Activated naive CD8-positive, alpha-beta T cell treated with anti-CD3 and anti-CD28 coated beads, Interleukin-2, amount 10 ng/mL, durations not matched to agents 7 days and 5 days (primary cell): ENCODE results near the gene AGBL4. TPM values are rescaled to one million over a fixed set of nuclear protein-coding genes. Genes with fewer than 3 reads are reported as not detected.

Experiments used
- ATAC-seq: fragments of 150-1000 bp; cut with Tn5 transposase; one replicate; pipeline ENCODE4 v1.10.0; 2021; ENCODE audit warnings: low read depth, moderate library complexity
- POLR2A ChIA-PET: fragments of 350-600 bp; sonication (Branson Sonifier 250); formaldehyde crosslinking; loops from one replicate; lab custom pipeline; 2021; ENCODE audit warnings: antibody characterized with exemption; lab: Charles Lee
- DNase-seq: peaks from one replicate; pipeline ENCODE4 v3.0.0; 2021
- H3K27ac Mint-ChIP-seq: one replicate; pipeline ENCODE4 v1.8.0; 2022; ENCODE audit warnings: mild to moderate bottlenecking, mixed read lengths
- H3K27me3 Mint-ChIP-seq: one replicate; pipeline ENCODE4 v1.8.0; 2022; ENCODE audit warnings: mild to moderate bottlenecking, moderate library complexity, mixed read lengths
- H3K36me3 Mint-ChIP-seq: one replicate; pipeline ENCODE4 v1.8.0; 2021; ENCODE audit warnings: mild to moderate bottlenecking, mixed read lengths
- H3K4me1 Mint-ChIP-seq: one replicate; pipeline ENCODE4 v1.8.0; 2021; ENCODE audit warnings: mixed read lengths
- H3K4me3 Mint-ChIP-seq: one replicate; pipeline ENCODE4 v1.8.0; 2022; ENCODE audit warnings: mild to moderate bottlenecking, moderate library complexity, mixed read lengths
- H3K9me3 Mint-ChIP-seq: one replicate; pipeline ENCODE4 v1.8.0; 2021; ENCODE audit warnings: mixed read lengths
- total RNA-seq, 2 experiments: library from RNA; stranded (reverse); gene quantifications; one replicate each; pipeline ENCODE4 v1.2.3, GENCODE V29; 2021

Gene AGBL4
- total RNA-seq, 2 experiments from 2014 or later, result not detected

- Mint-ChIP-seq H3K4me1 (no peaks in the 10 kb centered on the region), H3K27me3 (peaks cover 17% of the 10 kb centered on the region), H3K9me3 (no peaks in the 10 kb centered on the region), H3K27ac (no peak overlapping the region), H3K4me3 (no peak overlapping the region), H3K36me3 (no peaks in the 10 kb centered on the region)
- POLR2A ChIA-PET, result no interaction called here
- ATAC-seq, result no peak
- DNase-seq, result no peak
Observed at GRCh38 chr1:48558366-48558765, 1465.4 kb downstream of the AGBL4 start.

- H3K4me1 Mint-ChIP-seq, result no peaks in the 10 kb centered on the region
- no peak for ATAC-seq
- H3K27me3 Mint-ChIP-seq, result peaks cover 14% of the 10 kb centered on the region
- no peak for DNase-seq
- H3K4me3 Mint-ChIP-seq, result no peak overlapping the region
- POLR2A ChIA-PET, result no interaction called here
- H3K27ac Mint-ChIP-seq, result no peak overlapping the region
- no peaks in the 10 kb centered on the region for H3K36me3 Mint-ChIP-seq
- H3K9me3 Mint-ChIP-seq, result no peaks in the 10 kb centered on the region
Observed at GRCh38 chr1:48556186-48556850, 1467.4 kb downstream of the AGBL4 start.

- H3K27ac Mint-ChIP-seq, result no peak overlapping the region
- no peak overlapping the region for H3K4me3 Mint-ChIP-seq
- POLR2A ChIA-PET, result no interaction called here
- H3K36me3 Mint-ChIP-seq, result no peaks in the 10 kb centered on the region
- peaks cover 6% of the 10 kb centered on the region for H3K27me3 Mint-ChIP-seq
- DNase-seq (no peak), ATAC-seq (no peak)
- no peaks in the 10 kb centered on the region for H3K9me3 Mint-ChIP-seq
- H3K4me1 Mint-ChIP-seq, result no peaks in the 10 kb centered on the region
Observed at GRCh38 chr1:48555271-48555670, 1468.5 kb downstream of the AGBL4 start.

DNA sequence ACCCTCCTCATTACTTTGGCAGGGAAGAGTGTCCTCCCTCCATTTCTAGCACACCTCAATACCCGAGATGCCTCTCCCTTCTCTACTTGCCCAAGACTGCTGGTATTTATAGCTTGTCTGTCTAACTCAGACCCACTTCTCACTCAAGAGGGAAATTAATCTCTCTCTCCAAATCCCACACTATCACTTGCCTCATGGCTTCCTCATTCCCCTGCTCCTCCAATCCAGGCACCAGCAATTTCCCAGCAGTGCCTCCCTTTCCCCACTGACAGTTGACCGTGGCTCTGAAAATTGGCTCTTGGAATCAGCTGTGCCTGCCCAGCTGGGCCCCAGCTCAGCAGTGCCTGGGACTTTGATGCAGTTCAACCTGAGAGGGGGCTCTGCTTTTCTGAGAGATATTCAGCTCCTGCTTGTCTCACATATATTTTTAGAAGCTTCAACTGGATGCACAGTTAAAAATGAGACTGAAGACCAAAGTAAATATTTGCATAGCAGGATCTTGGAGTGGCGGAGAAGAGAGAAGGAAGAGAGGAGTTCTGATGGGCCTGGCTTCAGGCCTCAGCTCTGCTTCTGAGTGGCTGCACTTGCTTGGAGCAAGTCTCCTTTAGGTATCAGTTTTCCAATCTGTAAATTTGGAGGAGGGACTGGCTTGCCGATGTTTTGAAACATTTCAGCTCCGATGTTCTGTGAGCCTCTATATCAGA, 1470.7 kb downstream of the AGBL4 start:
- H3K36me3 Mint-ChIP-seq, result no peaks in the 10 kb centered on the region
- DNase-seq, result no peak
- no peak overlapping the region for H3K27ac Mint-ChIP-seq
- peaks cover 7% of the 10 kb centered on the region for H3K27me3 Mint-ChIP-seq
- no peak overlapping the region for H3K4me3 Mint-ChIP-seq
- H3K9me3 Mint-ChIP-seq, result no peaks in the 10 kb centered on the region
- ATAC-seq, result no peak
- H3K4me1 Mint-ChIP-seq, result peaks cover 2% of the 10 kb centered on the region
- POLR2A ChIA-PET, result no interaction called here

DNA sequence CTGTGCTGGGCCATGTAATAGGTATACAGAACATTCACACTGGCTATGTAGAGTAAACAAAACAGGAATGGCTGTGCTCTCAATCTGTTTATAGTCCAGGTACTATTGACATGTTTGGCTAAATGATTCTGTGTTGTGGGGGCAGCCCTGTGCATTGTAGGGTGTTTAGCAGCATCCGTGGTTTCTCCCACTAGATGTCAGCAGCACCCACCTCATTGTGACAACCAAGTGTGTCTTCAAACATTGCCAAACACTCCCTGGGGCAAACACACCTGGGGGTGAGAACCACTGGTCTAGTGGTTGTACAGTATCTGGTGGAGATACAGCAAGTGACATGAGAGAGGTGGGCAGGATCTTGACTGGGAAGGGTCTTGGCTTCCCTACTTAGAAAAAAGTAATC, 1471.3 kb downstream of the AGBL4 start:
- Mint-ChIP-seq H3K4me3 (no peak overlapping the region), H3K4me1 (peaks cover 2% of the 10 kb centered on the region), H3K27me3 (peaks cover 6% of the 10 kb centered on the region), H3K27ac (no peak overlapping the region), H3K36me3 (no peaks in the 10 kb centered on the region), H3K9me3 (no peaks in the 10 kb centered on the region)
- DNase-seq, result no peak
- no peak for ATAC-seq
- POLR2A ChIA-PET, result no interaction called here

- no peaks in the 10 kb centered on the region for H3K9me3 Mint-ChIP-seq
- peaks cover 8% of the 10 kb centered on the region for H3K27me3 Mint-ChIP-seq
- POLR2A ChIA-PET, result no interaction called here
- H3K36me3 Mint-ChIP-seq, result no peaks in the 10 kb centered on the region
- no peak overlapping the region for H3K4me3 Mint-ChIP-seq
- no peak for DNase-seq
- no peak overlapping the region for H3K27ac Mint-ChIP-seq
- no peak for ATAC-seq
- H3K4me1 Mint-ChIP-seq, result peaks cover 2% of the 10 kb centered on the region
Observed at GRCh38 chr1:48548985-48549384, 1474.8 kb downstream of the AGBL4 start.

- Mint-ChIP-seq H3K27me3 (peaks cover 8% of the 10 kb centered on the region), H3K9me3 (no peaks in the 10 kb centered on the region), H3K36me3 (no peaks in the 10 kb centered on the region), H3K4me3 (no peak overlapping the region), H3K27ac (no peak overlapping the region), H3K4me1 (peaks cover 2% of the 10 kb centered on the region)
- no peak for DNase-seq
- no peak for ATAC-seq
- POLR2A ChIA-PET, result no interaction called here
Observed at GRCh38 chr1:48547561-48548220, 1476.1 kb downstream of the AGBL4 start.

- no peaks in the 10 kb centered on the region for H3K36me3 Mint-ChIP-seq
Observed at GRCh38 chr1:48543854-48544253, 1479.9 kb downstream of the AGBL4 start.

DNA sequence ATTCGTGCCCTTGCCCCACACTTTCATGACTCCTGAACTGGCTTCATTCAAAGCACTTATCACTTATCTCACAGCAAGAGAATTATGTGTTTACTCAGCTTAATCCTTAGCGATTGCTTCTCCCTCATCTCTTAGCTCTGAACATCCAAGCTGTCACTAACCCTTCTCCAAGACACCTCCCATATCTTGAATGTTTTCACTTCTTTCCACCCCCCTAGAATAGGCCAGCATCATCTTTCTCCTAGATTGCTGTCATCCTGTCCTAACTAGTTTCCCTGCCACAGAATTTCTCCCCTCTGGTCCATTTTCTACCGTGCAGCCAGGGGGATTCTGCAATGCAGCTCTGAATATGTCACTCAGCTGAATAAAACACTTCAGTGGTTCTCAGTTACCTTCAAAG, 1483.2 kb downstream of the AGBL4 start:
- no peaks in the 10 kb centered on the region for H3K36me3 Mint-ChIP-seq
- no peak overlapping the region for H3K4me3 Mint-ChIP-seq
- POLR2A ChIA-PET, result no interaction called here
- peaks cover 3% of the 10 kb centered on the region for H3K27me3 Mint-ChIP-seq
- no peaks in the 10 kb centered on the region for H3K4me1 Mint-ChIP-seq
- no peak overlapping the region for H3K27ac Mint-ChIP-seq
- no peaks in the 10 kb centered on the region for H3K9me3 Mint-ChIP-seq
- no peak for ATAC-seq
- DNase-seq, result no peak

More at GRCh38 chr1:48543854-48544253, 1479.9 kb downstream of the AGBL4 start:
- POLR2A ChIA-PET, result no interaction called here
- Mint-ChIP-seq H3K27ac (no peak overlapping the region), H3K4me1 (no peaks in the 10 kb centered on the region), H3K27me3 (peaks cover 6% of the 10 kb centered on the region), H3K4me3 (no peak overlapping the region), H3K9me3 (no peaks in the 10 kb centered on the region)
- ATAC-seq, result no peak
- no peak for DNase-seq

- Mint-ChIP-seq H3K27ac (no peak overlapping the region), H3K27me3 (no peaks in the 10 kb centered on the region), H3K4me3 (no peak overlapping the region), H3K4me1 (no peaks in the 10 kb centered on the region), H3K36me3 (no peaks in the 10 kb centered on the region), H3K9me3 (no peaks in the 10 kb centered on the region)
- ATAC-seq (no peak), DNase-seq (no peak)
- POLR2A ChIA-PET, result no interaction called here
Observed at GRCh38 chr1:48536477-48536876, 1487.3 kb downstream of the AGBL4 start.

- H3K27me3 Mint-ChIP-seq, result peaks cover 2% of the 10 kb centered on the region
- no peaks in the 10 kb centered on the region for H3K9me3 Mint-ChIP-seq
- H3K4me3 Mint-ChIP-seq, result no peak overlapping the region
- H3K36me3 Mint-ChIP-seq, result no peaks in the 10 kb centered on the region
- no peak for DNase-seq
- no peak overlapping the region for H3K27ac Mint-ChIP-seq
- no peaks in the 10 kb centered on the region for H3K4me1 Mint-ChIP-seq
- no peak for ATAC-seq
- POLR2A ChIA-PET, result no interaction called here
Observed at GRCh38 chr1:48532976-48533375, 1490.8 kb downstream of the AGBL4 start.

DNA sequence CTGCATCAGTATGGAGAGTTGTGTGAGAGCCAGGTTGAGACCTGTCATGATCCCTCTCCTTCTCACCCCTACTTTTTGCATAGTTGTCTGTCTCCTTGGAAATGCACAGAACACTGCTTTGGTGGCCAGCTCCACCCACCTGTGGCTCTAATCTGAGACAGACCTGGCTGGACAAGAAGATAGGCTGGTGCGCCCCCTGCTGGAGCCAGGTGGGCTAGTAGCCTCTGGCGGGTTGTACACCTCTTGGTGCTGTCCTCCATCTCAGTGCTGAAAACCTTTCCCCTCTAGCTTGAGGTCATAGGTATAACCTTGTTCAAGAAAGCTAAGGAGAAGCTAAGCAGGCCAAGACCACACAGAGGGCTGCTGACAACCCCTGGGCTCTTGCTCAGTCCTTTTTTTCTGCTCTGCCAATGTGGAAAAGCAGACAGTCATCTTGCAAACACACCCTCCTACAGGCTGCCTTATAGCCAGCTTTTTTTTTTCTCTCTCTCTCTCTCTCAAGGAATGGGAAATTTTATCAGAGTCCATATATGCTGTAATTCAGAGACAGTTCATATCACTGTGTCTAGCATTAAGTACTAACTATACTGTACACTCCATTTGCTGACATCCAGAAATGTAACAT, 1492.9 kb downstream of the AGBL4 start:
- DNase-seq, result peak; percentile 64
- H3K27me3 Mint-ChIP-seq, result peaks cover 2% of the 10 kb centered on the region
- H3K27ac Mint-ChIP-seq, result no peak overlapping the region
- POLR2A ChIA-PET, result no interaction called here
- H3K36me3 Mint-ChIP-seq, result no peaks in the 10 kb centered on the region
- no peak overlapping the region for H3K4me3 Mint-ChIP-seq
- no peaks in the 10 kb centered on the region for H3K9me3 Mint-ChIP-seq
- ATAC-seq, result peak; percentile 58
- H3K4me1 Mint-ChIP-seq, result no peaks in the 10 kb centered on the region

GRCh38 chr1:48527051-48527450, 1496.7 kb downstream of the AGBL4 start:
- H3K4me1 Mint-ChIP-seq, result no peaks in the 10 kb centered on the region
- H3K4me3 Mint-ChIP-seq, result no peak overlapping the region
- POLR2A ChIA-PET, result no interaction called here
- H3K27ac Mint-ChIP-seq, result no peak overlapping the region
- DNase-seq, result no peak
- no peaks in the 10 kb centered on the region for H3K36me3 Mint-ChIP-seq
- no peak for ATAC-seq
- no peaks in the 10 kb centered on the region for H3K9me3 Mint-ChIP-seq
- H3K27me3 Mint-ChIP-seq, result peaks cover 4% of the 10 kb centered on the region
